HL-60 (cell line): ENCODE data around the gene MLC1.

Source experiments
- DNase-seq, 2 experiments: peaks; one replicate each; pipeline ENCODE4 v3.0.0-alpha.2; 2010 to 2020; ENCODE audit warnings: low read depth in 1 of 2, low spot score in 1 of 2
- H3K27ac ChIP-seq: fragments of 250-450 bp; sonication (Bioruptor Pico); replicated peaks from 2 replicates; pipeline ENCODE4 v1.5.1; 2020; ENCODE audit warnings: mild to moderate bottlenecking, moderate library complexity
- H3K27me3 ChIP-seq: fragments of 250-450 bp; sonication (Bioruptor Pico); 2 replicates; pipeline ENCODE4 v1.5.1; 2021; ENCODE audit warnings: mild to moderate bottlenecking, moderate library complexity; ENCODE audit not compliant: insufficient read depth, poor library complexity, severe bottlenecking
- H3K4me3 ChIP-seq: replicated peaks from 2 replicates; pipeline ENCODE4 v1.5.1; 2011; ENCODE audit warnings: mild to moderate bottlenecking, control low read depth, low read length; ENCODE audit not compliant: insufficient read depth
- CTCF ChIP-seq: IDR thresholded peaks from one replicate; pipeline ENCODE4 v1.5.1; 2011; ENCODE audit warnings: low read length, control low read depth, inconsistent platforms; ENCODE audit not compliant: insufficient read depth
- GABPA ChIP-seq: IDR thresholded peaks from 2 replicates; pipeline ENCODE4 v1.6.1; 2012; ENCODE audit warnings: low read depth
- POLR2AphosphoS5 ChIP-seq: IDR thresholded peaks from 2 replicates; pipeline ENCODE4 v1.6.1; 2012; ENCODE audit warnings: low read depth
- REST ChIP-seq: IDR thresholded peaks from 2 replicates; pipeline ENCODE4 v1.6.1; 2012; ENCODE audit warnings: low read depth; ENCODE audit not compliant: insufficient replicate concordance
- SPI1 ChIP-seq: IDR thresholded peaks from 2 replicates; pipeline ENCODE4 v1.6.1; 2012; ENCODE audit warnings: low read depth, mild to moderate bottlenecking, borderline replicate concordance

The MLC1 gene

GRCh38 chr22:50048061-50048765 lies 37.0 kb downstream of the MLC1 start:
- TF ChIP-seq SPI1 (no peak), REST (no peak), GABPA (no peak), CTCF (no peak), POLR2AphosphoS5 (no peak)
- Histone ChIP-seq H3K4me3 (no peak overlapping the region), H3K27me3 (peaks cover 12% of the 10 kb centered on the region), H3K27ac (no peak overlapping the region)
- DNase-seq: no peak

GRCh38 chr22:50047346-50047745 lies 37.9 kb downstream of the MLC1 start:
- H3K27ac ChIP-seq: no peak overlapping the region
- no peak overlapping the region for H3K4me3 ChIP-seq
- no peak for DNase-seq
- TF ChIP-seq POLR2AphosphoS5 (no peak), REST (no peak), CTCF (no peak), GABPA (no peak), SPI1 (no peak)
- H3K27me3 ChIP-seq: peaks cover 12% of the 10 kb centered on the region

GRCh38 chr22:50046481-50047245 lies 38.6 kb downstream of the MLC1 start:
- no peak for TF ChIP-seq GABPA
- no peak for TF ChIP-seq CTCF
- TF ChIP-seq SPI1: no peak
- TF ChIP-seq REST: no peak
- TF ChIP-seq POLR2AphosphoS5: no peak
- DNase-seq: no peak

More at GRCh38 chr22:50046481-50047245, 38.6 kb downstream of the MLC1 start:
- Histone ChIP-seq H3K4me3 (no peak overlapping the region), H3K27ac (no peak overlapping the region), H3K27me3 (peaks cover 12% of the 10 kb centered on the region)
